NCI-H2107 treated with DMSO at 0.1 percent for 48 hours (cell line): ENCODE measurements around the gene BBS1.
A peak's percentile ranks its signal among the peaks of the same experiment; 100 is the strongest.

ENCODE experiments used
- DNase-seq: peaks from one replicate; lab custom pipeline; 2025; ENCODE audit not compliant: unreplicated experiment; lab: John Stamatoyannopoulos, UW

The BBS1 gene

GRCh38 chr11:66548774-66549630 is 38.6 kb downstream of the BBS1 start:
- no peak for DNase-seq

GRCh38 chr11:66549696-66550095 is 39.3 kb downstream of the BBS1 start:
- no peak for DNase-seq

GRCh38 chr11:66550887-66551286 is 40.5 kb downstream of the BBS1 start:
- no peak for DNase-seq

GRCh38 chr11:66554602-66555001 is 44.2 kb downstream of the BBS1 start:
- DNase-seq: no peak

GRCh38 chr11:66555416-66555815 is 45.0 kb downstream of the BBS1 start:
- no peak for DNase-seq

- no peak for DNase-seq
Observed at GRCh38 chr11:66556086-66556485, 45.7 kb downstream of the BBS1 start.

GRCh38 chr11:66557733-66558326 is 47.4 kb downstream of the BBS1 start:
- peak; percentile 3 for DNase-seq

- DNase-seq: no peak
Observed at GRCh38 chr11:66559142-66559865, 48.9 kb downstream of the BBS1 start.

- no peak for DNase-seq
Observed at GRCh38 chr11:66559866-66560676, 49.6 kb downstream of the BBS1 start.

- DNase-seq: no peak
Observed at GRCh38 chr11:66561178-66561974, 50.9 kb downstream of the BBS1 start.

- no peak for DNase-seq
Observed at GRCh38 chr11:66561975-66562248, 51.5 kb downstream of the BBS1 start.

- DNase-seq: no peak
Observed at GRCh38 chr11:66562275-66562674, 51.8 kb downstream of the BBS1 start.

GRCh38 chr11:66562907-66563583 is 52.6 kb downstream of the BBS1 start:
- no peak for DNase-seq

- no peak for DNase-seq
Observed at GRCh38 chr11:66563832-66564231, 53.4 kb downstream of the BBS1 start.

- DNase-seq: no peak
Observed at GRCh38 chr11:66564538-66564937, 54.1 kb downstream of the BBS1 start.

- no peak for DNase-seq
Observed at GRCh38 chr11:66564984-66565383, 54.5 kb downstream of the BBS1 start.

GRCh38 chr11:66566221-66566620 is 55.8 kb downstream of the BBS1 start:
- no peak for DNase-seq

GRCh38 chr11:66567787-66568123 is 57.3 kb downstream of the BBS1 start:
- no peak for DNase-seq

- peak; percentile 42 for DNase-seq
Observed at GRCh38 chr11:66568124-66568916, 57.9 kb downstream of the BBS1 start, which contains the start of gene CTSF. CTSF (minus strand) TSS chr11:66568606; CDS start chr11:66568486, 120 bp downstream.
